Testis (tissue), 2 donors: ENCODE measurements around the gene PRKG1.

Experiments
- CTCF ChIP-seq, 3 experiments: fragments of 450-650 bp in 2 of 3; fragments of 200-600 bp in 1 of 3; sonication (generic) in 1 of 3; IDR thresholded peaks; one replicate each; pipeline ENCODE4 v1.5.1; 2016 to 2019; ENCODE audit warnings: antibody characterized with exemption in 3 of 3, mild to moderate bottlenecking in 2 of 3, moderate library complexity in 1 of 3
- POLR2A ChIP-seq: fragments of 450-650 bp; IDR thresholded peaks from one replicate; pipeline ENCODE4 v1.6.1; 2017; ENCODE audit warnings: antibody characterized with exemption, mild to moderate bottlenecking, moderate library complexity

GRCh38 chr10:51981731-51982130 is 907.4 kb downstream of the PRKG1 start:
- TF ChIP-seq CTCF (IDR thresholded peaks at IDR 0.05), result no peak
- TF ChIP-seq POLR2A, result no peak
